HepG2 (cell line): ENCODE data around the gene LRP10. TPM values are rescaled to one million over a fixed set of nuclear protein-coding genes. Genes with fewer than 3 reads are reported as not detected.

Experiments used
- AGO1 ChIP-seq: fragments of 200-400 bp; formaldehyde crosslinking; IDR thresholded peaks from 2 replicates; pipeline ENCODE4 v1.6.1; 2017; ENCODE audit warnings: mild to moderate bottlenecking, low read depth, low read length, moderate library complexity; ENCODE audit not compliant: poor library complexity, severe bottlenecking
- EHMT2 ChIP-seq: fragments of 200-600 bp; sonication (generic); IDR thresholded peaks from 2 replicates; pipeline ENCODE4 v1.7.0; 2017; ENCODE audit warnings: antibody characterized with exemption, low read depth, low read length, borderline replicate concordance
- GATA4 ChIP-seq: sonication (generic); IDR thresholded peaks from 2 replicates; pipeline ENCODE4 v1.6.1; 2016; ENCODE audit warnings: antibody characterized with exemption, low read depth, borderline replicate concordance
- GPN1 ChIP-seq: sonication (generic); formaldehyde crosslinking; IDR thresholded peaks from 2 replicates; pipeline ENCODE4 v1.5.1; 2020; ENCODE audit warnings: missing genetic modification reagents, borderline replicate concordance
- KIAA2018 ChIP-seq: sonication (generic); formaldehyde crosslinking; IDR thresholded peaks from 2 replicates; pipeline ENCODE4 v1.5.0; 2020; ENCODE audit warnings: mild to moderate bottlenecking, missing genetic modification reagents, borderline replicate concordance
- MAFK ChIP-seq, 2 experiments: IDR thresholded peaks in 1 of 2; conservative IDR thresholded peaks in 1 of 2; 2 replicates each; pipeline ENCODE4 v1.6.1; 2011; ENCODE audit warnings: improper control_type of control experiment in 2 of 2, low read length in 2 of 2
- PHF21A ChIP-seq: sonication (generic); formaldehyde crosslinking; IDR thresholded peaks from 2 replicates; pipeline ENCODE4 v1.5.0; 2020; ENCODE audit warnings: mild to moderate bottlenecking, missing genetic modification reagents
- SP4 ChIP-seq: sonication (generic); formaldehyde crosslinking; IDR thresholded peaks from 2 replicates; pipeline ENCODE4 v1.8.1; 2023; ENCODE audit warnings: mild to moderate bottlenecking, missing genetic modification reagents
- TCF12 ChIP-seq, 2 experiments: fragments of 450-650 bp in 1 of 2; sonication (generic) in 1 of 2; formaldehyde crosslinking in 1 of 2; IDR thresholded peaks; 2 replicates each; pipeline versions ENCODE4 v1.6.1 to v1.8.0; 2017 to 2022; ENCODE audit warnings: antibody characterized with exemption in 1 of 2, mild to moderate bottlenecking in 1 of 2, missing genetic modification reagents in 1 of 2, moderate library complexity in 1 of 2
- TFAP4 ChIP-seq: sonication (generic); IDR thresholded peaks from 2 replicates; pipeline ENCODE4 v1.6.1; 2016; ENCODE audit warnings: low read depth, borderline replicate concordance
- ZNF317 ChIP-seq: sonication (generic); formaldehyde crosslinking; IDR thresholded peaks from 2 replicates; pipeline ENCODE4 v1.5.0; 2020; ENCODE audit warnings: mild to moderate bottlenecking, missing genetic modification reagents
- polyA plus RNA-seq, 8 experiments: library from polyadenylated mRNA; depleted of rRNA in 3 of 8; stranded (reverse) in 7 of 8; unstranded in 1 of 8; fragments of >200 nt; fragmentation: Illumina TruSeq in 4 of 8; extraction: Trizol in 4 of 8; gene quantifications; 2 replicates each; pipeline versions ENCODE4 v1.2.1 to v1.2.3, GENCODE V29; 2011 to 2016; ENCODE audit warnings: low read depth in 4 of 8, missing spikeins in 1 of 8, mixed read lengths in 1 of 8; ENCODE audit not compliant: insufficient read depth in 1 of 8
- total RNA-seq, 5 experiments: library from RNA; depleted of rRNA; stranded (reverse); fragments of >200 nt; fragmentation: Illumina TruSeq; extraction: Trizol; gene quantifications; 2 replicates each; pipeline ENCODE4 v1.2.3, GENCODE V29; 2016; ENCODE audit warnings: low read depth in 1 of 5
- TF ChIP-seq, protein P1 (sequence below): sonication (generic); formaldehyde crosslinking; IDR thresholded peaks from 2 replicates; pipeline ENCODE4 v1.4.0; 2020; ENCODE audit warnings: missing genetic modification reagents, borderline replicate concordance
- TF ChIP-seq, protein P2 (sequence below): sonication (generic); formaldehyde crosslinking; IDR thresholded peaks from 2 replicates; pipeline ENCODE4 v1.4.0; 2020; ENCODE audit warnings: low read depth, mild to moderate bottlenecking, missing genetic modification reagents
- TF ChIP-seq, protein P3 (sequence below): sonication (generic); formaldehyde crosslinking; IDR thresholded peaks from 2 replicates; pipeline ENCODE4 v1.4.0; 2020; ENCODE audit warnings: mild to moderate bottlenecking, missing genetic modification reagents

LRP10 gene
- total and polyA plus RNA-seq, 2 of the 13 experiments (the other 11 are each of a cell fraction or from before 2014, with no cell fraction given): 16.9 to 45.2 TPM

DNA sequence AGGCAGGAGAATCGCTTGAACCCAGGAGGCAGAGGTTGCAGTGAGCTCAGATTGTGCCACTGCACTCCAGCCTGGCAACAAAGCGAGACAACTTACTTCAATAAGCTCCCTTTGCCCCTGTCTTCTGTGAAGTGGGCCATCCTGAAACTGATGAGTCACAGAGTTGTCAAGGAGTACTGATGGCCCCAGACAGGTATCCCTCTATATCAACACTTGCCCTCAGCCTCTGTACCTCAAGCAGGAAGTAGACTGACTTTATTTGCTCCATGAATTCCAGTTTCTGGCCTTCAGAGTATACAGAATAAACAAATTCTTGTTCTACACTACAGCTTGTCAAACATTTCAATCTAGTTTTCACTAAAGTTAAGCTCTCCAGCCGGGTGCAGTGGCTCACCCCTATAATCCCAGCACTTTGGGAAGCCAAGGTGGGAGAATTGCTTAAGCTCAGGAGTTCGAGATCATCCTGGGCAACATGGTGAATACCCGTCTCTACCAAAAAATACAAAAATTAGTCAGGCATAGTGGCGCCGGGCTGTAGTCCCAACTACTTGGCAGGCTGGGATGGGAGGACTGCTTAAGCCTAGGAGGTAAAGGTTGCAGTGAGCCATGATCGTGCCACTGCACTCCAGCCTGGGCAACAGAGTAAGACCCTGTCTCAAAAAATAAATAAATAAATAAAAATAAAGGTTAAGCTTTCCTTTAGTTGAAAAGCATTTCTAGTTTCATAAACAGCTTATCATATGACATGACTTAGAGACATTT is 16.4 kb upstream of the LRP10 start (continued):
- TF ChIP-seq, protein P1, sequence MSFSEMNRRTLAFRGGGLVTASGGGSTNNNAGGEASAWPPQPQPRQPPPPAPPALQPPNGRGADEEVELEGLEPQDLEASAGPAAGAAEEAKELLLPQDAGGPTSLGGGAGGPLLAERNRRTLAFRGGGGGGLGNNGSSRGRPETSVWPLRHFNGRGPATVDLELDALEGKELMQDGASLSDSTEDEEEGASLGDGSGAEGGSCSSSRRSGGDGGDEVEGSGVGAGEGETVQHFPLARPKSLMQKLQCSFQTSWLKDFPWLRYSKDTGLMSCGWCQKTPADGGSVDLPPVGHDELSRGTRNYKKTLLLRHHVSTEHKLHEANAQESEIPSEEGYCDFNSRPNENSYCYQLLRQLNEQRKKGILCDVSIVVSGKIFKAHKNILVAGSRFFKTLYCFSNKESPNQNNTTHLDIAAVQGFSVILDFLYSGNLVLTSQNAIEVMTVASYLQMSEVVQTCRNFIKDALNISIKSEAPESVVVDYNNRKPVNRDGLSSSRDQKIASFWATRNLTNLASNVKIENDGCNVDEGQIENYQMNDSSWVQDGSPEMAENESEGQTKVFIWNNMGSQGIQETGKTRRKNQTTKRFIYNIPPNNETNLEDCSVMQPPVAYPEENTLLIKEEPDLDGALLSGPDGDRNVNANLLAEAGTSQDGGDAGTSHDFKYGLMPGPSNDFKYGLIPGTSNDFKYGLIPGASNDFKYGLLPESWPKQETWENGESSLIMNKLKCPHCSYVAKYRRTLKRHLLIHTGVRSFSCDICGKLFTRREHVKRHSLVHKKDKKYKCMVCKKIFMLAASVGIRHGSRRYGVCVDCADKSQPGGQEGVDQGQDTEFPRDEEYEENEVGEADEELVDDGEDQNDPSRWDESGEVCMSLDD (CRISPR knock-in tag): 0 out of 2 replicates have a peak, but pooled peaks have one; percentile 34
- TF ChIP-seq SP4 (CRISPR knock-in tag) (no peak), GPN1 (CRISPR knock-in tag) (no peak), EHMT2 (no peak), TFAP4 (no peak), AGO1 (no peak), GATA4 (no peak), KIAA2018 (no peak), TCF12 (IDR thresholded peaks at IDR 0.05) (no peak), TCF12 (CRISPR knock-in tag; IDR thresholded peaks at IDR 0.05) (no peak), MAFK (conservative IDR thresholded peaks at IDR 0.05 in 1 of 2, IDR thresholded peaks at IDR 0.05 in 1 of 2; ENCODE audit: low read length in 2 of 2) (0 out of 4 replicates have a peak, but pooled peaks have one; percentile 17 to 37), PHF21A (CRISPR knock-in tag) (peak; percentile 35; the same call in 1 of the 2 replicates), ZNF317 (CRISPR knock-in tag) (0 out of 2 replicates have a peak, but pooled peaks have one; percentile 49)
- TF ChIP-seq, protein P2, sequence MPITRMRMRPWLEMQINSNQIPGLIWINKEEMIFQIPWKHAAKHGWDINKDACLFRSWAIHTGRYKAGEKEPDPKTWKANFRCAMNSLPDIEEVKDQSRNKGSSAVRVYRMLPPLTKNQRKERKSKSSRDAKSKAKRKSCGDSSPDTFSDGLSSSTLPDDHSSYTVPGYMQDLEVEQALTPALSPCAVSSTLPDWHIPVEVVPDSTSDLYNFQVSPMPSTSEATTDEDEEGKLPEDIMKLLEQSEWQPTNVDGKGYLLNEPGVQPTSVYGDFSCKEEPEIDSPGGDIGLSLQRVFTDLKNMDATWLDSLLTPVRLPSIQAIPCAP (CRISPR knock-in tag): no peak
- TF ChIP-seq, protein P3, sequence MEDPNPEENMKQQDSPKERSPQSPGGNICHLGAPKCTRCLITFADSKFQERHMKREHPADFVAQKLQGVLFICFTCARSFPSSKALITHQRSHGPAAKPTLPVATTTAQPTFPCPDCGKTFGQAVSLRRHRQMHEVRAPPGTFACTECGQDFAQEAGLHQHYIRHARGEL: no peak
